ENCODE measurements around the gene AMN1.
A peak's percentile ranks its signal among the peaks of the same experiment; 100 is the strongest.

AMN1 gene

GRCh38 chr12:31664038-31664437, 64.8 kb downstream of the AMN1 start:
- DNase-seq, result no peak
- no peak overlapping the region for H3K4me3 ChIP-seq (ENCODE audit: low read depth, low read length)
- no peak for TF ChIP-seq CTCF (IDR thresholded peaks at IDR 0.05; ENCODE audit: low read depth, low read length)
- H3K36me3 ChIP-seq, result no peaks in the 10 kb centered on the region
- H3K4me1 ChIP-seq, result no peaks in the 10 kb centered on the region
- H3K27me3 ChIP-seq, result no peaks in the 10 kb centered on the region
- no peaks in the 10 kb centered on the region for H3K9me3 ChIP-seq

GRCh38 chr12:31663576-31663975, 65.2 kb downstream of the AMN1 start:
- Histone ChIP-seq H3K36me3 (no peaks in the 10 kb centered on the region), H3K9me3 (no peaks in the 10 kb centered on the region), H3K27me3 (no peaks in the 10 kb centered on the region), H3K4me3 (ENCODE audit: low read depth, low read length) (no peak overlapping the region), H3K4me1 (no peaks in the 10 kb centered on the region)
- DNase-seq, result no peak
- TF ChIP-seq CTCF (IDR thresholded peaks at IDR 0.05; ENCODE audit: low read depth, low read length), result no peak

- no peak for DNase-seq
- no peak for TF ChIP-seq CTCF (IDR thresholded peaks at IDR 0.05; ENCODE audit: low read depth, low read length)
- no peak overlapping the region for H3K4me3 ChIP-seq (ENCODE audit: low read depth, low read length)
- H3K36me3 ChIP-seq, result no peaks in the 10 kb centered on the region
- H3K4me1 ChIP-seq, result no peaks in the 10 kb centered on the region
- H3K9me3 ChIP-seq, result no peaks in the 10 kb centered on the region
- H3K27me3 ChIP-seq, result no peaks in the 10 kb centered on the region
These were observed 66.5 kb downstream of the AMN1 start for GRCh38 chr12:31662176-31662849.

GRCh38 chr12:31659087-31659942, 69.5 kb downstream of the AMN1 start, which contains the start of gene ETFBKMT:
Gene ETFBKMT, plus strand, starts transcription at chr12:31659688. Its CDS starts 2,266 bp downstream, at chr12:31661954.
- H3K36me3 ChIP-seq, result no peaks in the 10 kb centered on the region
- DNase-seq, result peak; percentile 80
- peak; percentile 48 for TF ChIP-seq CTCF (IDR thresholded peaks at IDR 0.05; ENCODE audit: low read depth, low read length)
- no peaks in the 10 kb centered on the region for H3K27me3 ChIP-seq
- peak within 1 kb of the TSS; percentile 85 for H3K4me3 ChIP-seq (ENCODE audit: low read depth, low read length)
- H3K4me1 ChIP-seq, result no peaks in the 10 kb centered on the region
- H3K9me3 ChIP-seq, result no peaks in the 10 kb centered on the region

- H3K36me3 ChIP-seq, result no peaks in the 10 kb centered on the region
- no peaks in the 10 kb centered on the region for H3K4me1 ChIP-seq
- no peaks in the 10 kb centered on the region for H3K9me3 ChIP-seq
- no peaks in the 10 kb centered on the region for H3K27me3 ChIP-seq
- H3K4me3 ChIP-seq (ENCODE audit: low read depth, low read length), result peak overlapping the region; percentile 85
- no peak for DNase-seq
- no peak for TF ChIP-seq CTCF (IDR thresholded peaks at IDR 0.05; ENCODE audit: low read depth, low read length)
These were observed 70.2 kb downstream of the AMN1 start for GRCh38 chr12:31658471-31659086.
